ENCODE results near the gene CDPF1. TPM values are rescaled to one million over a fixed set of nuclear protein-coding genes. Genes with fewer than 3 reads are reported as not detected.

The CDPF1 gene
- total and polyA plus RNA-seq, 12 donors: 10.2 to 32.9 (median 14.2) TPM

DNA sequence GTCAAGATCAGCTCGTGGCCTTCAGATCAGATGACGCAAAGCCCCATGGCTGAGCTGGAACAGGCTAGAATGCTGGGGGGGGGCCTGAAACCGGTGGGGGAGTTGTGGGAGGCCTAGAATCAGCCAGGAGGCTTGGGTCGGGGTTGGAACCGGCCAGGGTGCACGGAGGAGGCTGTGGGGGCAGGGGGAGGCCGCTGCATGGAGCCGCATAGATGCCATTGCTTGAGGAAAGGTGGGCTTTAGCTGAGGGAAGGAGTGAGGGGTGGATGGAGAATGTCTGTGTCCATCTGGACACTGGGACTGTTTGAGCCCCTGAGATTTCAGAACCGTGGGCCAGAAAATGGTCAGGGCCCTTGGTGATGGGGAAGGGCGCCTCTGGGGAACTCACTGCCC is 25.2 kb downstream of the CDPF1 start:
- peaks cover 0 to 27% of the 10 kb centered on the region in 2 donors for H3K36me3 ChIP-seq (replicated peaks in 1 of 2)
- no peaks in the 10 kb centered on the region for H3K9me3 ChIP-seq (replicated peaks in 1 of 3)
- H3K27ac ChIP-seq: peak overlapping the region; percentile 73 to 95 (median 85)
- peak; percentile 76 to 92 (median 89) for DNase-seq
- intact Hi-C loops (cut with DNase I): no loop called here
- TF ChIP-seq, protein P1, sequence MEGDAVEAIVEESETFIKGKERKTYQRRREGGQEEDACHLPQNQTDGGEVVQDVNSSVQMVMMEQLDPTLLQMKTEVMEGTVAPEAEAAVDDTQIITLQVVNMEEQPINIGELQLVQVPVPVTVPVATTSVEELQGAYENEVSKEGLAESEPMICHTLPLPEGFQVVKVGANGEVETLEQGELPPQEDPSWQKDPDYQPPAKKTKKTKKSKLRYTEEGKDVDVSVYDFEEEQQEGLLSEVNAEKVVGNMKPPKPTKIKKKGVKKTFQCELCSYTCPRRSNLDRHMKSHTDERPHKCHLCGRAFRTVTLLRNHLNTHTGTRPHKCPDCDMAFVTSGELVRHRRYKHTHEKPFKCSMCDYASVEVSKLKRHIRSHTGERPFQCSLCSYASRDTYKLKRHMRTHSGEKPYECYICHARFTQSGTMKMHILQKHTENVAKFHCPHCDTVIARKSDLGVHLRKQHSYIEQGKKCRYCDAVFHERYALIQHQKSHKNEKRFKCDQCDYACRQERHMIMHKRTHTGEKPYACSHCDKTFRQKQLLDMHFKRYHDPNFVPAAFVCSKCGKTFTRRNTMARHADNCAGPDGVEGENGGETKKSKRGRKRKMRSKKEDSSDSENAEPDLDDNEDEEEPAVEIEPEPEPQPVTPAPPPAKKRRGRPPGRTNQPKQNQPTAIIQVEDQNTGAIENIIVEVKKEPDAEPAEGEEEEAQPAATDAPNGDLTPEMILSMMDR (IDR thresholded peaks at IDR 0.05): no peak
- no peak for TF ChIP-seq POLR2A (IDR thresholded peaks at IDR 0.05)
- WGBS, 4 donors: 39 to 58% (median 46%) methylated on average over 9 to 10 of the region's 10 CpGs
- no peak overlapping the region for H3K4me3 ChIP-seq
- H3K4me1 ChIP-seq (replicated peaks in 1 of 2): peaks cover 13 to 14% of the 10 kb centered on the region in 2 donors
- H3K27me3 ChIP-seq: no peaks in the 10 kb centered on the region

DNA sequence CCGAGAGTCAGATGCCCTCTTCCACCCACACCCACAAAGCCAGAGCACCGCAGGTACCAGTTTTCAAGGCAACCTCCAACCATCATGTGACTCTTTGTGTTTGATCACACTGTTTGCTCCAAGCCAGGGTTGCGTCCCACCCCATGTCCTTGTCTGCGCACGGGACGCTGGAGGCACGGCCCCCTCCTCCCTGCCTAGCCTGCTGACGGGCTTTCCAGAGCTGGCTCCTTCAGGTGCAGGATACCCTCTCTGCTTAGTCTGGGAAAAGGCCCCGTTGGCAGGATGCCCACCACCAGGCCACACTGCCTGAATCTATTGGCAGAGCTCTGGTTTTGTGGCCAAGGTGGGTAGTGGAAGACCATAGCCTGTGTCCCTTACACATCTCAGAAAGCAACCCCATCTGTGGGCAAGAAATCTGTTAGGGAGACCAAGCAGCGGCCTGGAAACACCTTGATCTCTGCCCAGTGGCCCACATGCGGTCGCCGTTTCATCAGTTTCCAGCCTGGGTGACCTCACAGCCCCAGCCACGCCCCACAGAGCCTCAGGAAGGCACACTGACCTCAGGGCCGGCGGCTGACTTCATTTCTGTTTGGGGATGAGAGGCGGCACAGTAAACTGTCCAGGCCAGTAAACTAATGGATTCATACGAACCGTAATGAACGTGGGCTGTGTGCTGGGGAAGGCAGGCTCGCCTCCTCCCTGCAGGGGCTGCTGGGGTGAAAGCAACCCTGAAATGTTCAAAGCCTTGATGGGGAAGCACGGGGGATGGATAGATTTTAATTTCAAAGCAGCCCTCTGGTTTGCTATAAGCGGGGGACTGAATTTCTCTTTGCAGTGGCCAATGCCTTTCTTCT is 25.8 kb downstream of the CDPF1 start:
- intact Hi-C loops (cut with DNase I): no loop called here
- TF ChIP-seq, protein P1 (IDR thresholded peaks at IDR 0.05): no peak
- TF ChIP-seq POLR2A (IDR thresholded peaks at IDR 0.05): peak in 1 of 2 donors; percentile 59
- no peaks in the 10 kb centered on the region for H3K9me3 ChIP-seq (replicated peaks in 1 of 3)
- H3K27ac ChIP-seq: peak overlapping the region; percentile 73 to 95 (median 85)
- no peak overlapping the region for H3K4me3 ChIP-seq
- DNase-seq: peak; percentile 76 to 90 (median 85)
- peaks cover 13 to 14% of the 10 kb centered on the region in 2 donors for H3K4me1 ChIP-seq (replicated peaks in 1 of 2)
- H3K27me3 ChIP-seq: no peaks in the 10 kb centered on the region
- H3K36me3 ChIP-seq (replicated peaks in 1 of 2): peaks cover 0 to 33% of the 10 kb centered on the region in 2 donors
- WGBS, 4 donors: 47 to 56% (median 51%) methylated on average over 11 to 23 of the region's 23 CpGs

DNA sequence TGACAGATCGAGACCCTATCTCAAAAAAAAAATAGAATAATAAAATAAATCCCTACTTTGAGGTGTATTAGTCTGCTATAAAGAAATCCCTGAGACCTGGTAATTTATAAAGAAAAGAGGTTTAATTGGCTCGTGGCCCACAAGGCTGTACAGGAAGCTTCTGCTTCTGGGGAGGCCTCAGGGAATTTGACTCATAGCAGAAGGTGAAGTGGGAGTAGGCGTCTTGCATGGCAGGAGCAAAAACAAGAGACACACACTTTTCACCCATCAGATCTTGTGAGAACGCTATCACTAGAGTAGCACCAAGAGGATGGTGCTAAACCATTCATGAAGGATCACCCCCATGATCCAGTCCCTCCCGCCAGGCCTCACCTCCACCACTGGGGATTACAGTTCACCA is 29.2 kb downstream of the CDPF1 start:
- intact Hi-C loops (cut with DNase I): no loop called here
- Histone ChIP-seq H3K9me3 (replicated peaks in 1 of 3) (no peaks in the 10 kb centered on the region), H3K4me3 (no peak overlapping the region), H3K36me3 (replicated peaks in 1 of 2) (peaks cover 0 to 67% of the 10 kb centered on the region in 2 donors), H3K27me3 (no peaks in the 10 kb centered on the region), H3K27ac (no peak overlapping the region), H3K4me1 (replicated peaks in 1 of 2) (peaks cover 13 to 14% of the 10 kb centered on the region in 2 donors)
- DNase-seq: no peak
- TF ChIP-seq, protein P1 (IDR thresholded peaks at IDR 0.05): no peak
- TF ChIP-seq POLR2A (IDR thresholded peaks at IDR 0.05): no peak
- 88 to 93% (median 91%) methylated on average over 5 of the region's 5 CpGs for WGBS, 4 donors

DNA sequence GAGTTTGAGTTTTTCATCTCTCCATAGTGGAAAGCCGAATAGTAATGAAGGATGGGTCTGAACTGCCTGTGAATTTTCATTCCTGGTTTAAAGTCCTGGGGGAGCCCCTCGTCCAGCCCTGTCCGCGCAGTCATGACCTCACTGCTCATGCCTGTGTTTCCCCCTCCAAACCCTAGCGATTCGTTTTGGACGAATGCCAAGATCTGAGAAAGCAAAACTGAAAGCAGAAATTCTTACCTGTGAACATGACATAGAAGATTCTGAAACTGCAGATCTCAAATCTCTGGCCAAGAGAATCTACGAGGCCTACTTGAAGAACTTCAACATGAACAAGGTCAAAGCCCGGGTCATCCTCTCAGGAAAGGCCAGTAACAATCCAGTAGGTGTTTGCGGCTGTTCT is 30.5 kb downstream of the CDPF1 start:
- H3K27me3 ChIP-seq: no peaks in the 10 kb centered on the region
- TF ChIP-seq, protein P1 (IDR thresholded peaks at IDR 0.05): no peak
- TF ChIP-seq POLR2A (IDR thresholded peaks at IDR 0.05): no peak
- intact Hi-C loops (cut with DNase I): no loop called here
- H3K36me3 ChIP-seq (replicated peaks in 1 of 2): peaks cover 0 to 77% of the 10 kb centered on the region in 2 donors
- DNase-seq: no peak
- H3K4me1 ChIP-seq (replicated peaks in 1 of 2): peaks cover 9 to 10% of the 10 kb centered on the region in 2 donors
- 72 to 80% (median 78%) methylated on average over 10 of the region's 10 CpGs for WGBS, 4 donors
- no peak overlapping the region for H3K4me3 ChIP-seq
- no peak overlapping the region for H3K27ac ChIP-seq
- no peaks in the 10 kb centered on the region for H3K9me3 ChIP-seq (replicated peaks in 1 of 3)

Data from adrenal gland (tissue), 12 donors.